HG03565 (cell line): ENCODE measurements around the gene NUP210.

Source experiments
- ATAC-seq: cut with Tn5 transposase; IDR thresholded peaks from one replicate; pipeline ENCODE4 v1.9.1; 2021; ENCODE audit warnings: mild to moderate bottlenecking, moderate library complexity; ENCODE audit not compliant: unreplicated experiment

Gene NUP210

DNA sequence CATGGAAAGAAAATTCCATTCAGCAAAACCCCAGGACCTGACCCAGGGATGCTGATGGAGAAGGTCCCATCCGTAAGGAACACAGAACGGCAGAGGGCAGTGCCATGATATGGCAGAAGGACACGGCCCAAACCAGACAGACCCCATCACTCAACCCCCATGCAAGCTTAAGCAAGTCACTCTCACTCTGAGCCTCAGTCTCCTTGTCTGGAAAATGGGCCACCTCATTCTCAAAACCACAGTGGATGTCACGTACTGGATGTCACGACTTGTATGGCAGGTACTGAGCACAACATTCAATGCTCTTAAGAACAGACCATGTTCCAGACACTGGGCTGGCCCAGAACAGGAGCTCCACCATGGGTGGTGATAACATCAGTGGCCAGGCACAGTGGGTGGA lies 90.4 kb downstream of the NUP210 start:
- ATAC-seq: no peak

DNA sequence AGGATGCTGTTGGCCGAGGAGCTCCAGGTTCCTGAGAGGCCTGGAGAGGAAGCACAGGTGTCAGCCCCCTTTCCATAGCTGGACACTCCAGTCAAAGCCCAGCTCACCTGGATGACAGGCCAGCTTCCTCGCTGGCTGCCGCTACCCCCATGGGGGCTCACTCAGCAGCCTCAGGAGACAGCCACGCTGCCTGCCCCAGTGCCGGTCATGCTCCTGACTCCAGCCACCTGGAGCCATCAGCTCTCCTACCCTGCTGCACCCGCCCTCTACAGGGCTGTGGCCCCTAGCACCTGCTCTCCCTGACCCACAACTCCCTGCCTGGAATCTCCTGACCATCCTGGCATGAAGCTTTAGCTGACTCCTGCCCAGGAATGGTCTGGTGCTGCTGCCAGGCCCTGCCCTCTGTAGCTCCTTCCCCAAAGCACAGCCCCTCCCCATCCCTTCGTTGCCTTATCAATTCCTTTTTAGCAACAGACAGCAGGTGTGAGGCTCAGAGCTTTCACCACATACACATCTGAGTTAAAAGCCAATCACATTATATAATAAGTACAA lies 94.2 kb downstream of the NUP210 start:
- ATAC-seq: no peak

GRCh38 chr3:13324835-13325501 lies 95.2 kb downstream of the NUP210 start:
- ATAC-seq: peak; percentile 40

- ATAC-seq: no peak
Measured at GRCh38 chr3:13323822-13324221, 96.3 kb downstream of the NUP210 start.

- ATAC-seq: no peak
Measured at GRCh38 chr3:13322324-13322723, 97.8 kb downstream of the NUP210 start.

- ATAC-seq: no peak
Measured at GRCh38 chr3:13319564-13320220, 100.4 kb downstream of the NUP210 start.

DNA sequence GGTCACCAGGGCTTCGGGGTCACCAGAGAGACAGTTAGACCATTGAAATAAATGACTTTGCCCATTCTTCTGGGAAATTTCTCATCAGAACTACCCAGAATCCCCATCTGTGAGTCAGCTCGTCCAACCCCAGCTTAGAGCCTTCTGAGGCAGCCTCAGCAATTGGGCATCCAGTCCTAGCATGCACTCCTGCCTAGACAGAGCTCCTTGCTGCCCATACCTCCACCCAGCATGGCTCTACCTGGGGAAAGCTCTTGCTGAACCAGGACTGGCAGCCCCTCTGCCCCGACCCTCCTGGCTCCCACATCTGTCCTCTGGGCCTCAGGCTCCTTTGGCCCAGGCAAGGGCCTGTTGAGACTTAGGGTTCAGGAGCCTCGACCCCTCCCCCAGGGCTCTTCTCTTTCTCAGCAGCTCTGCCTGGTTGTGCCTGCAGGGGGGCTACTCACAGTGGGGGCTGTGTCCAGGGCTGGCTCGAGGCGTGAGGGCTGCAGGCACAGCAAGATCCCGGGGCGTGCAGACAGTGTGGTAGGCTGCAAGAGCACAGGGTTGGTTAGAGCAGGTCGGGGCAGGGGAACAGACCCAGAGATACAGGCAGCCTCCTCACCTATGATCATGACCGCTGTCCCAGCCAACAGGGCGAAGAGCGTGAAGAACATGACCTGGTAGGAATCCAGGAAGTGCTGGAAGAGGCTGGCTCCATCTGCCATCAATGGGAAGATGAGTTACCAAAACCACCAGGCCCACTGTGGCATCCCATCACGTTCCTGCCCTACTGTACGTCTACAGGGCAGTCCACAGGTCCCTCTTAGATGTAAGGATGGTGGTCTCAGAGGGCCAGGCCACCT lies 101.3 kb downstream of the NUP210 start:
- ATAC-seq: no peak

DNA sequence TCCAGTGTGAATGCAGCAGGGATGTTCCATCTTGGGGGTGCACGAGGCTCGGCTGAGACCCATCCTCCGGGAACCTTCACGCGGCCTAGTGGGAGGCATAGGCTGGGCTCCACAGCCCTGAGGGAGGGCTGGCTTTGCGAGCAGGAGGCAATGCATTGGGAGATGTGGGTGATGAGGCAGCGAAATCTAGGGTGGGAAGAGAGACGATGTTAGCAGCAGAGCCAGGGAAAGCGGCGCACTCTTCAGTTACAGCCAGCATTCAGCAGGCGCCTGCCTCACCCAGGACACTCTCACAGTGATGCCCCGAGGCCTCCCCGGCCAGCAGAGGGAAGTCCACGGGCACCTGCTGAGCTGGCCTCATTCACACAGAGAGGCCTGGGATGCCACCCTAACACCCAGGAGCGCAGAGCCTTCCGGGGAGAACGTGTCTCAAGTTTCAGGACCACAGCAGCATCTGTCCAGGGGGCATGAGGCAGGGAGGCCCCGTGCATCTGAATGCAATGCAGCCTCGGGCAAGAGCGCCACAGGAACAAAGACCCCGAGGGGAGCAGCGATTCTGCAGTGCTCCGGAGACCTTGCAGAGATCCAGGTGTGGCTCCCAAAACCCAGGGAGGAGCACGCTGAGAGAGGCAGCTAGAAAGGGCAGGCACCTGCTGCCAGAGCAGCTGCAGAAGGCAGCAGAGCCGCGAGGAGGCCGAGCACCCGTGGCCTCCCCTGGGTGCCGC lies 102.4 kb downstream of the NUP210 start:
- ATAC-seq: no peak

DNA sequence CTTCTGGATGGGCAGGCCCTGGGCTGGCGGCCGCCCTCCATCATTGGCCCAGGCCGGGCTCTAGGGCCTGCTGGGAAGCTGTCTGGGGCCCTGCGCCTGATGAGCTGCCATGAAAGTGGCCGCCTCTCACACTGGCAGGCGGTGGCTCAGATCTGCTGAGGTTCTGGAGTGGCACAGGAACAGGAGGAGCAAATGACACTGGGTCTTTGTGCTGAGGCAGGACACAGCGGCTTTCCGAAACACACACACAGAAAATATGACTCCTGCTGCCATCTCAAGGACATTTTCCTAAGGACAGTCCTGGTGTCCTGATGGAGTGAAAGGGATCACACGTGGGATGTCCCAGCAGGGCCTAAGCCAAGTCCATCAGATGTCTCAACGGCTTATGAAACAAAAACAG lies 103.5 kb downstream of the NUP210 start:
- ATAC-seq: no peak

DNA sequence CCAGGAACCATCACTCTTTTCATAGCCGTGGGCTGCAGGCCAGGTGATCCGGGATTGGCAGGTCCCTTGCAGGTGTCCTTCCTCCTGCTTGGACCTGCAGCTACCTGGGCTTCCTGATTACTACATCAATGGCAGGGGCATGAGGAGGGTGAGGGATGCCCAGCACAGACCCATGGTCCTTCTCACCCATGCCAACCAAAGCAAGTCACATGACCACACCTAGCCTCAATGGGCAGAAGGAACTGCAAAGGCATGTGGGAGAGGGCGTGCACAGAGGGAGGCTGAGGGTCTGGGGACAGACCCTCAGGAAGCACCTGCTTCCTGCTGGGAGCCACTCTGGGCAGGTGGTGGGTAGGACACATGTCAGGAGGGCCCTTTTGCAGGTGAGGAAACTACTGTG lies 105.2 kb downstream of the NUP210 start:
- no peak for ATAC-seq

DNA sequence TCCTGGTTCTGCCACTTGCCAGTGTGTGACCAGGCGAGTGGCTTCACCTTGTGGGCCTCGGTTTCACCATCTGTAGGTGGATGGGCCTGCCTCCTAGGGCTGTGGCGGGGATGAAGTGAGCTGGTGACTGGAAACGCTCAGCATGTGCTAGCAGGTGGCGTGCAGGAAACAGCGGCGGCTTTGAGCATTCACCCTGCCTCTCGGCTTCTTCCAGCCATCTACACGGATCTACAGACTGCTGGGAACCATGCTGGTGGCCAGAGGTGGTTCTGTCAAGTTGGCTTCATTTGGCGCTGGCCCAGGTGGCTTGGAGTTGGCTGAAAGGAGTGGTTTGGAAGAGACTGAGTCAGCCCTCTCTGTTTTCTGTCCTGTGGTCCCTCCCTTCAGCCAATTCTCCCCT lies 106.3 kb downstream of the NUP210 start:
- no peak for ATAC-seq

DNA sequence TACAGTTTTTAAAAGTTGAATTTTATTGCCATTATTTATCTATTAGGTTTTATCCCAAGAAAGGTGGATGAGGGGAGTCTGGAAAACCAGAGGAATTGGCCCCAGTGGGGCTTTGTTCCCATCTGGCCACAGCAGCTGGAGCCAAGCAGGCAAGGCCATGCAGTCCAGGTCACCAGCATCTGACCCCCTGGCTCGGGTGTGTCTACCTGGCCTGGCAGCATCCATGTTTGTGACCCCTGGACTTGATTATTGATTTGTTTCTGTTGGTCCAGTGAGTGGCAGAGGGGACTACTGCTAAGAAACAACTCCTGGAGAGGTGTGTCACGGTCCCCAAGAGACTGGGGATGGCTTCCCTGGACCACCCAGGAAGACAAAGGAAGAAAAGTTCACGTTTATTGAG lies 111.1 kb downstream of the NUP210 start:
- ATAC-seq: no peak

DNA sequence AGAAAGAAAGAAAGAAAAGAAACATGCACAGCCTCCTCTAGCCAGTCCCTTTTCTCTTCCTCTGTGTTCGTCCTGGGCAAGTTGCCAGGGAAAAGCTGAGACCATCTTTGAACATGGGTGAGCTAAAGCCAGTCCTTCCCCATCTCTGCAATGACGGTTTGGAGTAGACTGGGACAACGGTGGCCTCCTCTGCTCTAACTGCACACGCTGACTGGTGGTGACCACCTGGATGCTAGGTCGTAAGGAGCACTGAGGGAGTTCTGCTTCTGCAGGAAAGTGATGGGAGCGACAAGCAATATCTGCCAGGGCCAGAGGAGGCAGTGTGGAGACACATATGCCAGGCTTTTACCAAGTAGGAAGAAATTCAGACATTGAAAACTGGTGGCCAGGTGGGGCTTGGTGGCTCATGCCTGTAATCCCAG lies 111.7 kb downstream of the NUP210 start:
- ATAC-seq: no peak

GRCh38 chr3:13307041-13307440 lies 113.1 kb downstream of the NUP210 start:
- ATAC-seq: no peak

DNA sequence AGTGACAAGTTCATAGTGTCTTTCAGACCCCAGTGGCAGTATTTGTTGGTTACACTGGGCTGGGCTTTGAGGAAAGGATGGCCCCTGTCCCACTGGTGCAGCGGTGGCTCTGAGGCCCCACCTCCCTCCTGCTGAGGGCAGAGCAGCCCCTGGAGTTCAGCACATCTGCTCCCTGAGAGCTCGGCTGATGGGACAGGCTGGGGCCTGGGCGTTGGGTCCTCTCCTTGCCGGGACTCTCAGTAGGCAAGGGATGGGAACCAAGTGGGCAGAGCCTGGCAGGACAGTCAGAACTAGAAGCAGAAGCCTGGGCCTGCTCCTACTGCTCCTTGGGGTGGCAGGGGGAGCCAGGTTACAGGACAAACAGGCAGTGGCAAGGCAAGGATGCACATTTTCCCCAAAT lies 114.5 kb downstream of the NUP210 start:
- no peak for ATAC-seq

DNA sequence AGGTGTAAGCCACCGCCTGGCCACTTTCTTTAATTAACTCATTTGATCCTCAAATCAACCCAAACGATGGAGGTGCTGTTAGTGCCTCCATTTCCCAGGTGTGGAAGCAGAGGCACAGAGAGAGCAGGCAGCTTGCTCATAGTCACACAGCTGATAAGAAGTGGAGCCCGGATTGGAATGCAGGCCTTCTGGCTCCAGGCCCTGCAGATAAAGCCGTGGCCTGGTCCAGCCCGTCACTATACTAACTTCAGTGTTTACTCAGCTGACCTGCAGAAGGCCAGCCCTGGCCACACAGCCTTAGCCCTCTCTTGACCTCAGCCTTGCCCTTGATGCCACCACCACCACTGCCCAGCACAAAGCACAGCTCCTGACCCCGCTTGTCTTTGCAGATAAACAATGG lies 116.7 kb downstream of the NUP210 start:
- ATAC-seq: no peak

- ATAC-seq: no peak
Measured at GRCh38 chr3:13301286-13301987, 118.7 kb downstream of the NUP210 start.

DNA sequence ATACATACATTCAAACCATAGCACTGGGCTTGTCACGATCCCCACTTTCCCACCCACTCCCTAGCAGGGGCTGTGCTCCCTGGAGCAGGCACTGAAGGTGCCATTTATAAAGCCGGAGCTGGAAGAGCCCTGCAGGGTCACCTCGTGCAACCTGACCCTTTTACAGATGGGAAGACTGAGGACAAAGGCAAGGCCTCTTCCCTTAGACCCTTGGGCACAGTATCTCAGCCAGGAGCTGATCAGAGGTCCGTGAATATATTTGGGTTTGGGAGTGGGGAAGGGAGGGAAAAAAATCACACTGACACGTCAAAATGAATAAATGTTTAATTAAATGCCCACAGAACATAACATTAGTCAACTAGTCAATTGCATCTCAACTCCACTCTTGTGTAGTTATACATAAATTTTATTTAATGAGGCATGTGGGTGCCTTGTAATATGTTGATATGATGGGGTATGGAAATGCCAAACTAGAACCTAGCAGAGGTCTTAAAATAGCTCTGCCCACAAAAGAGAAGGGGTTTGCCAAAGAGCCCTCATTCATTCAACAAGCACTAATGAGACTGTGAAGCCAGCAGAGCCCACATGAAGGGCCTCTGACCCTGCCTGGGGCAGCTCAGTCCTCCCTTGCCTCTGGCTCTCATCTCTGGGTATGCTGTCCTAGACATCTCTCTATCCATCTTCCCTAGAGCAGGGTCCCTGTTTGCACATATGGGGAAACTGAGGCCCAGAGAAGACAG lies 119.4 kb downstream of the NUP210 start:
- no peak for ATAC-seq

DNA sequence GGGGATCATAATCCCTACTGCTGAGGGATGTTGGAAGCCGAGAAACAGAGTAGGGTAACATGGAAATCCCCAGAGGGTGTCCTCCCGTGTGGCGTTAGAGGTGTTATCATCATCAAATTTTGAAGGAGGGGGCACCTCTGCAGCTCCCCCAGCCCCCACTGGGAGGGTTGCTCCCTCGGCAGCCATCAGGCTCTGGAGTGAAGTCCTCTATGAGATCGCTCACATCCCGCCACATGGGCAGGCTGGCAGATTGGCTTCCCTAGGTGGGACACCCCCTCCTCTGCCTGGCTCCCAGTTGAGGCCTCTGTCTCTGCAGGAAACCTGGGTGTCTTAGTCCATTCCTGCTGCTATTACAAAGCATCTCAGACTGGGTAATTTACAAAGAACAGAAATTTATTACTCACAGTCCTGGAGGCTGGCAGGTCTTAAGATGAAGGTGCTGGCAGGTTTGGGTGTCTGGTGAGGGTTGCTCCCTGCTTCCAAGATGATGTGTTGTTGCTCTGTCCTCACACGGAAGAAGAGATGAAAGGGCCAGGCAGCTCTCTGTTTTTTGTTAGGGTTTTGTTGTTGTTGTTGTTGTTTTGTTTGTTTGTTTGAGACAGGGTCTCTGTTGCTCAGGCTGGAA lies 120.5 kb downstream of the NUP210 start:
- ATAC-seq: no peak
